HepG2 (cell line): ENCODE data around the gene CLIP2. TPM values are rescaled to one million over a fixed set of nuclear protein-coding genes. Genes with fewer than 3 reads are reported as not detected.

Source experiments
- HOXA9 ChIP-seq: sonication (generic); formaldehyde crosslinking; IDR thresholded peaks from 2 replicates; pipeline ENCODE4 v1.8.1; 2022; ENCODE audit warnings: missing genetic modification reagents, mild to moderate bottlenecking, moderate library complexity, borderline replicate concordance
- KAT2B ChIP-seq: fragments of 150-350 bp; IDR thresholded peaks from 2 replicates; pipeline ENCODE4 v1.6.1; 2014; ENCODE audit warnings: low read depth, low read length, borderline replicate concordance
- KLF16 ChIP-seq, 2 experiments: sonication (generic) in 1 of 2; formaldehyde crosslinking in 1 of 2; IDR thresholded peaks; 2 replicates each; pipeline versions ENCODE4 v1.6.1 to v1.8.0; 2016 to 2023; ENCODE audit warnings: missing genetic modification reagents in 2 of 2, missing compliant biosample characterization in 1 of 2
- MAF1 ChIP-seq: sonication (generic); formaldehyde crosslinking; IDR thresholded peaks from 2 replicates; pipeline ENCODE4 v1.5.0; 2020; ENCODE audit warnings: missing genetic modification reagents, borderline replicate concordance
- NCOA2 ChIP-seq: sonication (generic); formaldehyde crosslinking; IDR thresholded peaks from 2 replicates; pipeline ENCODE4 v1.8.0; 2022; ENCODE audit warnings: inconsistent platforms
- NFKBIZ ChIP-seq: IDR thresholded peaks from 2 replicates; pipeline ENCODE4 v1.6.1; 2018; ENCODE audit warnings: missing genetic modification reagents, missing compliant biosample characterization
- NR3C1 ChIP-seq: sonication (generic); formaldehyde crosslinking; IDR thresholded peaks from 2 replicates; pipeline ENCODE4 v1.4.0; 2020; ENCODE audit warnings: missing genetic modification reagents
- POLR2G ChIP-seq: fragments of 200-400 bp; formaldehyde crosslinking; IDR thresholded peaks from 2 replicates; pipeline ENCODE4 v1.6.1; 2018; ENCODE audit warnings: mild to moderate bottlenecking, low read depth, low read length, moderate library complexity
- RAD21 ChIP-seq: fragments of 450-650 bp; formaldehyde crosslinking; IDR thresholded peaks from 2 replicates; pipeline ENCODE4 v1.5.0; 2020; ENCODE audit warnings: mild to moderate bottlenecking
- RAD51 ChIP-seq: fragments of 450-650 bp; IDR thresholded peaks from 2 replicates; pipeline ENCODE4 v1.6.1; 2016; ENCODE audit warnings: borderline replicate concordance
- TBP ChIP-seq: sonication (generic); formaldehyde crosslinking; IDR thresholded peaks from 2 replicates; pipeline ENCODE4 v1.5.0; 2020; ENCODE audit warnings: missing genetic modification reagents
- ZNF136 ChIP-seq: sonication (generic); formaldehyde crosslinking; IDR thresholded peaks from 2 replicates; pipeline ENCODE4 v1.8.1; 2022; ENCODE audit warnings: low read depth, mild to moderate bottlenecking, moderate library complexity, missing genetic modification reagents
- ZNF230 ChIP-seq: sonication (generic); formaldehyde crosslinking; IDR thresholded peaks from 2 replicates; pipeline ENCODE4 v1.4.0; 2020; ENCODE audit warnings: mild to moderate bottlenecking, missing genetic modification reagents
- ZNF251 ChIP-seq: sonication (generic); formaldehyde crosslinking; IDR thresholded peaks from 2 replicates; pipeline ENCODE4 v1.9.0; 2021; ENCODE audit warnings: mild to moderate bottlenecking, missing genetic modification reagents
- ZNF331 ChIP-seq: sonication (generic); formaldehyde crosslinking; IDR thresholded peaks from 2 replicates; pipeline ENCODE4 v1.4.0; 2020; ENCODE audit warnings: missing genetic modification reagents
- ZNF430 ChIP-seq: sonication (generic); formaldehyde crosslinking; IDR thresholded peaks from 2 replicates; pipeline ENCODE4 v1.9.0; 2021; ENCODE audit warnings: mild to moderate bottlenecking, missing genetic modification reagents
- ZNF761 ChIP-seq: sonication (generic); formaldehyde crosslinking; conservative IDR thresholded peaks from 2 replicates; pipeline ENCODE4 v1.4.0; 2020; ENCODE audit warnings: mild to moderate bottlenecking, missing genetic modification reagents
- ZNF775 ChIP-seq: sonication (generic); formaldehyde crosslinking; IDR thresholded peaks from 2 replicates; pipeline ENCODE4 v1.4.0; 2020; ENCODE audit warnings: missing genetic modification reagents, mild to moderate bottlenecking, moderate library complexity, borderline replicate concordance
- ZNF850 ChIP-seq: sonication (generic); formaldehyde crosslinking; conservative IDR thresholded peaks from 2 replicates; pipeline ENCODE4 v1.9.0; 2021; ENCODE audit warnings: mild to moderate bottlenecking, missing genetic modification reagents
- ZSCAN21 ChIP-seq: sonication (generic); formaldehyde crosslinking; IDR thresholded peaks from 2 replicates; pipeline ENCODE4 v1.8.0; 2022; ENCODE audit warnings: mild to moderate bottlenecking, missing genetic modification reagents, moderate library complexity, borderline replicate concordance
- polyA plus RNA-seq, 8 experiments: library from polyadenylated mRNA; depleted of rRNA in 3 of 8; stranded (reverse) in 7 of 8; unstranded in 1 of 8; fragments of >200 nt; fragmentation: Illumina TruSeq in 4 of 8; extraction: Trizol in 4 of 8; gene quantifications; 2 replicates each; pipeline versions ENCODE4 v1.2.1 to v1.2.3, GENCODE V29; 2011 to 2016; ENCODE audit warnings: low read depth in 4 of 8, missing spikeins in 1 of 8, mixed read lengths in 1 of 8; ENCODE audit not compliant: insufficient read depth in 1 of 8
- total RNA-seq, 5 experiments: library from RNA; depleted of rRNA; stranded (reverse); fragments of >200 nt; fragmentation: Illumina TruSeq; extraction: Trizol; gene quantifications; 2 replicates each; pipeline ENCODE4 v1.2.3, GENCODE V29; 2016; ENCODE audit warnings: low read depth in 1 of 5
- TF ChIP-seq, protein P1 (sequence below): sonication (generic); formaldehyde crosslinking; IDR thresholded peaks from 2 replicates; pipeline ENCODE4 v1.5.0; 2020; ENCODE audit warnings: missing genetic modification reagents, mild to moderate bottlenecking, borderline replicate concordance
- TF ChIP-seq, protein P2 (sequence below): sonication (generic); formaldehyde crosslinking; IDR thresholded peaks from 2 replicates; pipeline ENCODE4 v1.4.0; 2020; ENCODE audit warnings: missing genetic modification reagents, borderline replicate concordance
- TF ChIP-seq, protein P3 (sequence below): sonication (generic); formaldehyde crosslinking; IDR thresholded peaks from 2 replicates; pipeline ENCODE4 v1.8.1; 2023; ENCODE audit warnings: mild to moderate bottlenecking, inconsistent platforms, moderate library complexity, missing genetic modification reagents, borderline replicate concordance
- TF ChIP-seq, protein P4 (sequence below): IDR thresholded peaks from 2 replicates; pipeline ENCODE4 v1.6.1; 2016; ENCODE audit warnings: low read depth, control low read depth

The CLIP2 gene
- total and polyA plus RNA-seq, 2 of the 13 experiments (the other 11 are each of a cell fraction or from before 2014, with no cell fraction given): 6.5 to 17.4 TPM

DNA sequence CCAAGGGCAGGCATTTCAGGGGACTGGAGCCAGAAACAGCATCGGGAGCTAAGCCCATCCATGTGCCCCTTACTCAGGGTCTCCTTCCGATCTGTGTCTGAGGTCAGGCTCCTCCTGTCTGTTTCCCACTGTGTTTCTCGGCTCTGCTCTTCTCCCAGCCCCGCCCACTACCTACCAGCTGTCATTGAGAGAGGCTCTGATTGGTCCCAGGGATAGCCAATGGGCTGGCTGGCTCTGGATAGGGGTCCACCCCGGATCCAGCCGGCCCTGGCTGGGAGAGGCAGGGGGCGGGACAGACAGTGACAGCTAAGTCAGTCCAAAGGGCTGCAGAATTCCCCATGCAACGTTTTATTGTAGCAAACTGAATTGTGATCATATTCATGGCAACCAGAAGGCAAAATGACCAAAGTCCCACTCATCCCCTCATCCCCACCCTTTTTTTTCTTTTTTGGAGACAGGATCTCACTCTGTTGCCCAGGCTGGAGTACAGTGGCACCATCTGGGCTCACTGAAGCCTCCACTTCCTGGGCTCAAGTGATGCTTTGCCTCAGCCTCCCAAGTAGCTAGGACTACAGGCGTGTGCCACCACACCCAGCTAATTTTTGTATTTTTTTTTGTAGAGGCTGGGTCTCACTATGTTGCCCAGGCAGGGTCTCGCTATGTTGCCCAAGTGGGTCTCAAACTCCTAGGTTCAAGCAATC is 76.3 kb downstream of the CLIP2 start (continued):
- TF ChIP-seq ZNF430: no peak
- TF ChIP-seq RAD51: no peak
- no peak for TF ChIP-seq TBP
- TF ChIP-seq ZNF136: no peak
- no peak for TF ChIP-seq ZNF230
- TF ChIP-seq, protein P1, sequence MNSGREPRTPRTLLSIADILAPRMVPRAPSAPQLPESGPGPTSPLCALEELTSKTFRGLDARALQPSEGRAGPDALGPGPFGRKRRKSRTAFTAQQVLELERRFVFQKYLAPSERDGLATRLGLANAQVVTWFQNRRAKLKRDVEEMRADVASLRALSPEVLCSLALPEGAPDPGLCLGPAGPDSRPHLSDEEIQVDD: no peak
- no peak for TF ChIP-seq HOXA9 (CRISPR knock-in tag)
- TF ChIP-seq ZSCAN21 (CRISPR knock-in tag): no peak
- TF ChIP-seq ZNF761 (CRISPR knock-in tag): no peak
- TF ChIP-seq KAT2B: no peak
- no peak for TF ChIP-seq POLR2G
- no peak for TF ChIP-seq ZNF850 (CRISPR knock-in tag)
- TF ChIP-seq, protein P2, sequence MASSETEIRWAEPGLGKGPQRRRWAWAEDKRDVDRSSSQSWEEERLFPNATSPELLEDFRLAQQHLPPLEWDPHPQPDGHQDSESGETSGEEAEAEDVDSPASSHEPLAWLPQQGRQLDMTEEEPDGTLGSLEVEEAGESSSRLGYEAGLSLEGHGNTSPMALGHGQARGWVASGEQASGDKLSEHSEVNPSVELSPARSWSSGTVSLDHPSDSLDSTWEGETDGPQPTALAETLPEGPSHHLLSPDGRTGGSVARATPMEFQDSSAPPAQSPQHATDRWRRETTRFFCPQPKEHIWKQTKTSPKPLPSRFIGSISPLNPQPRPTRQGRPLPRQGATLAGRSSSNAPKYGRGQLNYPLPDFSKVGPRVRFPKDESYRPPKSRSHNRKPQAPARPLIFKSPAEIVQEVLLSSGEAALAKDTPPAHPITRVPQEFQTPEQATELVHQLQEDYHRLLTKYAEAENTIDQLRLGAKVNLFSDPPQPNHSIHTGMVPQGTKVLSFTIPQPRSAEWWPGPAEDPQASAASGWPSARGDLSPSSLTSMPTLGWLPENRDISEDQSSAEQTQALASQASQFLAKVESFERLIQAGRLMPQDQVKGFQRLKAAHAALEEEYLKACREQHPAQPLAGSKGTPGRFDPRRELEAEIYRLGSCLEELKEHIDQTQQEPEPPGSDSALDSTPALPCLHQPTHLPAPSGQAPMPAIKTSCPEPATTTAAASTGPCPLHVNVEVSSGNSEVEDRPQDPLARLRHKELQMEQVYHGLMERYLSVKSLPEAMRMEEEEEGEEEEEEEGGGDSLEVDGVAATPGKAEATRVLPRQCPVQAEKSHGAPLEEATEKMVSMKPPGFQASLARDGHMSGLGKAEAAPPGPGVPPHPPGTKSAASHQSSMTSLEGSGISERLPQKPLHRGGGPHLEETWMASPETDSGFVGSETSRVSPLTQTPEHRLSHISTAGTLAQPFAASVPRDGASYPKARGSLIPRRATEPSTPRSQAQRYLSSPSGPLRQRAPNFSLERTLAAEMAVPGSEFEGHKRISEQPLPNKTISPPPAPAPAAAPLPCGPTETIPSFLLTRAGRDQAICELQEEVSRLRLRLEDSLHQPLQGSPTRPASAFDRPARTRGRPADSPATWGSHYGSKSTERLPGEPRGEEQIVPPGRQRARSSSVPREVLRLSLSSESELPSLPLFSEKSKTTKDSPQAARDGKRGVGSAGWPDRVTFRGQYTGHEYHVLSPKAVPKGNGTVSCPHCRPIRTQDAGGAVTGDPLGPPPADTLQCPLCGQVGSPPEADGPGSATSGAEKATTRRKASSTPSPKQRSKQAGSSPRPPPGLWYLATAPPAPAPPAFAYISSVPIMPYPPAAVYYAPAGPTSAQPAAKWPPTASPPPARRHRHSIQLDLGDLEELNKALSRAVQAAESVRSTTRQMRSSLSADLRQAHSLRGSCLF (CRISPR knock-in tag): no peak
- TF ChIP-seq KLF16 (CRISPR knock-in tag; IDR thresholded peaks at IDR 0.05): no peak
- TF ChIP-seq NFKBIZ (CRISPR knock-in tag): no peak
- no peak for TF ChIP-seq NR3C1 (CRISPR knock-in tag)
- no peak for TF ChIP-seq MAF1
- TF ChIP-seq, protein P3, sequence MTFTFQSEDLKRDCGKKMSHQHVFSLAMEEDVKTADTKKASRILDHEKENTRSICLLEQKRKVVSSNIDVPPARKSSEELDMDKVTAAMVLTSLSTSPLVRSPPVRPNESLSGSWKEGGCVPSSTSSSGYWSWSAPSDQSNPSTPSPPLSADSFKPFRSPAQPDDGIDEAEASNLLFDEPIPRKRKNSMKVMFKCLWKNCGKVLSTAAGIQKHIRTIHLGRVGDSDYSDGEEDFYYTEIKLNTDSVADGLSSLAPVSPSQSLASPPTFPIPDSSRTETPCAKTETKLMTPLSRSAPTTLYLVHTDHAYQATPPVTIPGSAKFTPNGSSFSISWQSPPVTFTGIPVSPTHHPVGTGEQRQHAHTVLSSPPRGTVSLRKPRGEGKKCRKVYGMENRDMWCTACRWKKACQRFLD: no peak
- TF ChIP-seq ZNF775 (CRISPR knock-in tag): no peak
- TF ChIP-seq, protein P4, sequence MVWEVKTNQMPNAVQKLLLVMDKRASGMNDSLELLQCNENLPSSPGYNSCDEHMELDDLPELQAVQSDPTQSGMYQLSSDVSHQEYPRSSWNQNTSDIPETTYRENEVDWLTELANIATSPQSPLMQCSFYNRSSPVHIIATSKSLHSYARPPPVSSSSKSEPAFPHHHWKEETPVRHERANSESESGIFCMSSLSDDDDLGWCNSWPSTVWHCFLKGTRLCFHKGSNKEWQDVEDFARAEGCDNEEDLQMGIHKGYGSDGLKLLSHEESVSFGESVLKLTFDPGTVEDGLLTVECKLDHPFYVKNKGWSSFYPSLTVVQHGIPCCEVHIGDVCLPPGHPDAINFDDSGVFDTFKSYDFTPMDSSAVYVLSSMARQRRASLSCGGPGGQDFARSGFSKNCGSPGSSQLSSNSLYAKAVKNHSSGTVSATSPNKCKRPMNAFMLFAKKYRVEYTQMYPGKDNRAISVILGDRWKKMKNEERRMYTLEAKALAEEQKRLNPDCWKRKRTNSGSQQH: no peak
- no peak for TF ChIP-seq NCOA2 (CRISPR knock-in tag)
- no peak for TF ChIP-seq ZNF331
- no peak for TF ChIP-seq RAD21 (CRISPR knock-in tag)
- TF ChIP-seq ZNF251 (CRISPR knock-in tag): no peak
